T1000 (cell line): ENCODE results near the gene ILF3.
"Not testable (repeated sequence)": the region's sequence is repeated elsewhere in the genome, so short reads cannot be mapped to it uniquely, and the experiment has no call there.

ENCODE experiments used
- DNase-seq: peaks from one replicate; lab custom pipeline; 2025; ENCODE audit warnings: mixed read lengths; lab: John Stamatoyannopoulos, UW

The ILF3 gene

GRCh38 chr19:10675214-10675613 is 21.1 kb downstream of the ILF3 start:
- DNase-seq = not testable (repeated sequence)

DNA sequence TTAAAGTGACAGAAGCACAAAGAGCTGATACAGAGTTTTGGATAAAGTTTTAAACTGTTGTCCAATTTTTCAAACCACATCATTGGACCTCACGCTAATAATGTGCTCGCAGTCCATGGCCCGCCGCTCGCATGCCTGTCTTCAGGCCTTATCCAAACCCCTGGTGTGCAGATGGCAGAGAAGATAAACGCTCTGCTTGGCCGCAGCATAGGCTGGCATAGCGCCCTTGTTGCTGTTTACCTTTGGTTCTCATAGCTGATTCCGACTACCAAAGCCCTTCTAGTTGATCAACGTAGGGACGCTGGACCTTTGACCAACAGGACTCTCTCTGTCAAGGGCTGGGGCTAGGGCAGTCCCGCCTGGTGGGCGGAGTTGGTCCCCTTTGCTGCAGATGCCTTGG is 23.6 kb downstream of the ILF3 start:
- no peak for DNase-seq

DNA sequence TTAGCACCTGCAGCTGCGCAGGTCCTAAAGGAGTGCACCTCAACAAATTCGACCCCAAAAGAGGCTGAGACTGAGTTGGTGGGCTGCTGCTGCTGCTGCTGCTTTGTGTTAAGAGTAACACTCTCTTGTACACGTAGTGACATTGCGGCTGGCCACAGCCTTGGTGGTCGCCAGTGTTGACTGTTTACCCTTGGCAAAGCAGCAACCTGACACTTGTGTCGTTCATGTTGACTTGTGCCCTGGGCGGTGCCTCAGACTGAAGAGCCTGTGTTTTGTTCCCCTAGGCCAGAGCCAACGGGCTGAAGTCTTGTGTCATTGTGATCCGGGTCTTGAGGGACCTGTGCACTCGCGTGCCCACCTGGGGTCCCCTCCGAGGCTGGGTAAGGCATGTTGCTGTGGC is 24.7 kb downstream of the ILF3 start:
- DNase-seq = no peak

- DNase-seq = no peak
Measured at GRCh38 chr19:10679743-10680142, 25.6 kb downstream of the ILF3 start.

- DNase-seq = no peak
Measured at GRCh38 chr19:10680545-10681135, 26.5 kb downstream of the ILF3 start.

DNA sequence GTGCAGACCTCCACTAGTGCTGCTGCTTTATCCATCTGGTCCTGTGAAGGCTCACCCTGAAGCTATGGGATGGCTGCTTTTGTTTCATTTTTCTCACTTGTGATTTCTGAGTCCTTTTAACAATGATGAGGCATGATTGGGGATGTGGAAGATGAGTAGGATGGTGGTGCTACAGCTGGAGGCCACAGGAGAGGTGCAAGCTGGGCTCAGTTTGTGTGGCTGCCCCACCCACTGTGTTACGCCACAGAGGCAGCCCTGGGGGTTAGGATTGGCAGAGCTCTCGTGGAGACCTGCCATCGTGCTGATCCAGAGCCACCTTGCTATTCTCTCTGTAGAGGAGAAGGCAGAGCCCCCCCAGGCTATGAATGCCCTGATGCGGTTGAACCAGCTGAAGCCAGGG is 27.5 kb downstream of the ILF3 start:
- no peak for DNase-seq

- DNase-seq = no peak
Measured at GRCh38 chr19:10682397-10683063, 28.4 kb downstream of the ILF3 start.

GRCh38 chr19:10683064-10683426 is 28.9 kb downstream of the ILF3 start:
- DNase-seq = no peak

DNA sequence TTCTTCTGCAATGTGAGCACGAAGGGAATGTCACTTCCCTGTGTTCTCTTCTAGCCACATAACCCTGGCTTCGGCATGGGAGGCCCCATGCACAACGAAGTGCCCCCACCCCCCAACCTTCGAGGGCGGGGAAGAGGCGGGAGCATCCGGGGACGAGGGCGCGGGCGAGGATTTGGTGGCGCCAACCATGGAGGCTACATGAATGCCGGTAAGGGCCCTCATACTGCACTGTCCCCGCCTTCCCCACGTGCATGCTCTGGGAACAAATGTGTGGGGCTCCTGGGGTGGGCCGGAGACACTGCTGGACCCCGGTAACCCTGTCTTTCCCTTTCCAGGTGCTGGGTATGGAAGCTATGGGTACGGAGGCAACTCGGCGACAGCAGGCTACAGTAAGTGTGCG is 29.4 kb downstream of the ILF3 start:
- DNase-seq = no peak

GRCh38 chr19:10685210-10685609 is 31.1 kb downstream of the ILF3 start:
- DNase-seq = no peak

- DNase-seq = no peak
Measured at GRCh38 chr19:10686193-10686592, 32.0 kb downstream of the ILF3 start.

GRCh38 chr19:10686661-10687517 is 32.7 kb downstream of the ILF3 start:
- no peak for DNase-seq

- no peak for DNase-seq
Measured at GRCh38 chr19:10687518-10688288, 33.6 kb downstream of the ILF3 start.

DNA sequence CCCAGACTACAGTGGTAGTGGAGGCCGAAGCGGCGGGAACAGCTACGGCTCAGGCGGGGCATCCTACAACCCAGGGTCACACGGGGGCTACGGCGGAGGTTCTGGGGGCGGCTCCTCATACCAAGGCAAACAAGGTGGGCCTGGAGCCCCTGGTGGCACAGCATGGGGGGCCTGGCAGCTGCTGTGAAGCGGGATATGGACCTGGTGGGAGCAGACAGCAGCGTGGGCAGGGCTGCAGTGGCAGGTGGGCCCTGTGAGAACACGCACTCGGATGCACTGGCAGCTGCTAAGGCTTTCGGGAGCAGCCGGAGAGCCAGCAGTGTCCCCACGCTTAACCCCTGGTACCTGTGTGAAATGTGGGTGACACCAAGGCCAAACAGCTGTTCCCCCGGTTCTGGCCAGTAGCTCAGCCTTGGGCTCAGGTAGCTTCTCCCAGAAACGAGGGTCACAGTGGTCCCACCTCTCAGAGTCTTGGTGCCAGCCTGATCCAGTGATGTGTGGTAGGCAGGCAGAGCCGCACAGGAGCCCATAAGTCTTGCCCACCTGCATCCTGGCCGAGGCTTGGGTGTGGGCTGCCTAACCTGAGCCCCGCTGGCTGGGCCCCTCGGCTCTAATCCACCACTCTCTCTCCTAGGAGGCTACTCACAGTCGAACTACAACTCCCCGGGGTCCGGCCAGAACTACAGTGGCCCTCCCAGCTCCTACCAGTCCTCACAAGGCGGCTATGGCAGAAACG is 34.6 kb downstream of the ILF3 start:
- DNase-seq = no peak

GRCh38 chr19:10690341-10690781 is 36.2 kb downstream of the ILF3 start:
- no peak for DNase-seq

- DNase-seq = no peak
Measured at GRCh38 chr19:10691178-10691881, 37.2 kb downstream of the ILF3 start.

GRCh38 chr19:10691883-10692282 is 37.7 kb downstream of the ILF3 start:
- DNase-seq = no peak

- no peak for DNase-seq
Measured at GRCh38 chr19:10692673-10693264, 38.6 kb downstream of the ILF3 start.

DNA sequence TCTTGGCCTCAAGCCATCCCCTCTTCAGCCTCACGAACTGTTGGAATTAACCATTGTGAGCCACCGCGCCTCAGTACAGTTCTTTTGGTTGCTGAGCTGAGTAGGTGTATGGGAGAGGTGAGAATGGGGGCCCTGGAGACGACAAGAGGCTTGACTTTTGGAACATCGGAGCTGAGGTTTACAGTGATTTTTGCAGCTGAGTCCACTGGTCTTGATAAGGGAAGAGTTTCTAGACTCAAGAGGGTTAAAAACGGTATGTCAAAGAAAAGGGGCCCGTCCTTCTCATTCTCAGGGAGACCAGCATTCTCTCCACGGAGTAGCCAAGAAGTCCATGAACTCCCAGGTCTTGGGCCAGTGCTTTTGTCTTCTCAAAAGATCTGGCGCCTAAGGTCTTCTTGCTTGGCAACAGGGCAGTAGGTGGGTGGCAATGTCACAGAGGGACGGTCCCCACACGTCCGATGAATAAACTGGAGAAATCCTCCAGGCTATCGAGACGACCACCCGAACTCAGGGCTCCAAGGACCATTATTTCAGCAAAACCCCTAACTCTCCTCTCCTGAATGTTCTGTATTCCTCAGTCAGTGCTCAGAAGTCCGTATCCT is 40.7 kb downstream of the ILF3 start:
- no peak for DNase-seq
